HG03095 (cell line): ENCODE data around the gene KRT28.

Experiments
- ATAC-seq: cut with Tn5 transposase; IDR thresholded peaks from one replicate; pipeline ENCODE4 v1.9.1; 2021; ENCODE audit warnings: moderate library complexity; ENCODE audit not compliant: unreplicated experiment

The KRT28 gene, protein sequence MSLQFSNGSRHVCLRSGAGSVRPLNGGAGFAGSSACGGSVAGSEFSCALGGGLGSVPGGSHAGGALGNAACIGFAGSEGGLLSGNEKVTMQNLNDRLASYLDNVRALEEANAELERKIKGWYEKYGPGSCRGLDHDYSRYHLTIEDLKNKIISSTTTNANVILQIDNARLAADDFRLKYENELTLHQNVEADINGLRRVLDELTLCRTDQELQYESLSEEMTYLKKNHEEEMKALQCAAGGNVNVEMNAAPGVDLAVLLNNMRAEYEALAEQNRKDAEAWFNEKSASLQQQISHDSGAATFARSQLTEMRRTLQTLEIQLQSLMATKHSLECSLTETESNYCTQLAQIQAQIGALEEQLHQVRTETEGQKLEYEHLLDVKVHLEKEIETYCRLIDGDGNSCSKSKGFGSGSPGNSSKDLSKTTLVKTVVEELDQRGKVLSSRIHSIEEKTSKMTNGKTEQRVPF

DNA sequence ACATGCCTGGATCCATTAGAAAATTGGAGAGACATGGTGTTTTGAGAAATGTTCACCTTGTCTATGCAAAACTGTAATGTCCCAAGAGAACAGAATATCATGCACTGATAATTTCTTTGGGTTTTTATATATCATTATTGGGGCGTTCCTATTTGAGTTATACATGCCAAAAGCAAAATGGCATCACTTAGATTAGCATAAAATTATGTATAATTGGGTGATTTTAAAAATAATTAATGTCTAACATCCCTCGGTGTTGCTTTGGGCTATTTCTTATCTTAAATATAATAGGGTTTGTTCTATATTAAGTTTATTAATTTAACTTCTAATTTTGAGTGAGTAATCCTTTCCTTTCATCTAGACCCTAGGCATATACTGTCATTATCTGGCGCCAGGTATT is at the start of gene KRT28:
KRT28 (minus strand) TSS at position 101 of the 400 bp plus-strand sequence; CDS start at position 35, 66 bp downstream.
- no peak for ATAC-seq

DNA sequence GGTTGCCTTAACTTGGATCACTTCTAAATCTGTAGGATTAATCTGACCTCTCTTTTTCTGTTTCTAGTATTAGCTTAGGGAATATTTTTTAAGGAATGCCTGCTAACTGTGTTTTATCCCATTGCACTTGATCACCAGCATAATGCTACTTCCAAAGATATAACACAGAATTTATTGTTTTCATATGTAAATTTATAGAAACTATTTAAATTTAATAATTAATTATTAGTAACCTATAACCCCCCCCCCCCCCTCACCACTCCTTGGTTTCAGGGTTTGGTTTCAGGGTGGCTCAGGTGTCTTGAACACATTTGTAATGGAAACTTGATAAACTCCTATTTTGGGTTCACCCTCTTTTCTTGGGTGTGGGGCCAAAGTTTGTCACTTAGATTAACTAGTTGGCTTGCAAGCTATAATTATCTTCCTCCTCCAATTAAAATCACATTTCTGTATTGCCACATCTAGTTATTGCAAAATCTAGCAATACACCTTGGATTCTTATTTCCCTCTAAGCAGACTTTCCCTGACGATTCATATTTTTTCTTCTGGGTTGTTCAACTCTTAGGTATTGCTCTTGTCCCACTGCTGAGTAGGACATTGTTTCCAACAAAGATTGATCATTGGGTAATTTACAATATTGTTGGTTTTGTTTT is 49.0 kb upstream of the KRT28 start:
- ATAC-seq = no peak

DNA sequence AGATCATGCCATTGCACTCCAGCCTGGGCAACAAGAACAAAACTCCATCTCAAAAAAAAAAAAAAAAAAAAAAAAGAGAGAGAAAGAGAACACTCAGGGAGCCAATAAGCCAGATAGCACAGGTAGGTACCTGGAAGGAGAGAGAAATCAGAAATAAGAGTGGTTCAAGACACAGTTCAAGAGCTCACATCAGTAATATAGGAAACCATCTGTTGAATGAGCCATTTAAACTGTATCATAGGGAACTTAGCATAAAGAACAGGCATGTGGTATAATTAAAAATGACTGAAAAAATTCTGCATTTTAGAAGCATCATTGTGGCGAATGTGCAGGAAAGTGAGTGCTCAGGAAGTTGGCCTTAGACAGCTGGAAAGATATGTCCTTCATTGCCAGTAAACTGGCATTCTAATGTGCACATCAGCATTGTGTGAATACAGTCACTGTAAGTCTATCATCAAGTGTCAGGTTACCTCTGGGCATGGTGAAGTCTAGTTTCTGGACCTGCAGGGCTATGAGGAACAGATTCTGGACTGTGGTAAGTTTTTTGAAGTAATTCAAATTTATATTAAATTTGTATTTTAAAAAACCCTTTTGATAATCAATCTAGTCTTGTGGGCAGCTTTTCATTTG is 46.9 kb upstream of the KRT28 start:
- ATAC-seq = no peak

DNA sequence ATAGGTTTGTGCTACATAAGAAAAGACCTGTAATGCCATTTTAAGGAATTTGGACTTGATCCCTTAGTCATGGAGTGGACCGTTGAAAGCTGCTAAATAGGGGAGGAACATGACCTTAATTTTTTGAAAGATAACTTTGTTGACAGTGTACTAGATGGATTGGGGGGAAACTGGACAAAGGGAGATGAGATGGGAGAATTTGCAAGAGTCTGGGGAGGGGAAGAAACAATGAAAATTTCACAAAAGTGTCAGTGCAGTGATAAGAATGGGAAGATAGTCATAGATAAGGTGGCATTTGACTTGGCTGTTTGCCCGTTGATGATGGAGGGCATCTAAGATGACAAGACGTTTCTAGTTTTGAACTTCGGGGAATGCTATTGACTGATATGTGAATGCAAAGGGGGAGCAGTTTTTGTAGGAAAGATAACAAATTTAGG is 44.9 kb upstream of the KRT28 start:
- no peak for ATAC-seq

DNA sequence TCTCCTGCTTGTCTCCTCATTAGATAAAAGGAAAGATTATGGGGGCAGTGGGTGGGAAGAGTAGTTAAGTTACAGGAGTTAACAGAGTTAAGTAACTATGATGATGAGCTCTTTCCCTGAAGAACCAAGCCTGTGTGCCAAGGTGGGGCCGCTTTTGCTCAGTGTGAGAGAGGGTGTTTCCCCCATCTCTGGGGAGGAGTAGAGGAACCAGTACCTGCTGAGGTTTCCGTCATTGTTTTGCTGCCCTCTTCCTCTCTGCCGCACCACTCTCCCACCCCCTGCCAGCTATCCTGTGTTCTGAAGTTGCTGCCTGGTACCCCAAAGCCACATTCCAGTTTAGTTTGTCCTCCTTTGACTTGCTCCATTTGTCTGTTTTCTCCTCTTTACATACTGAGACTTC is 43.5 kb upstream of the KRT28 start:
- no peak for ATAC-seq

DNA sequence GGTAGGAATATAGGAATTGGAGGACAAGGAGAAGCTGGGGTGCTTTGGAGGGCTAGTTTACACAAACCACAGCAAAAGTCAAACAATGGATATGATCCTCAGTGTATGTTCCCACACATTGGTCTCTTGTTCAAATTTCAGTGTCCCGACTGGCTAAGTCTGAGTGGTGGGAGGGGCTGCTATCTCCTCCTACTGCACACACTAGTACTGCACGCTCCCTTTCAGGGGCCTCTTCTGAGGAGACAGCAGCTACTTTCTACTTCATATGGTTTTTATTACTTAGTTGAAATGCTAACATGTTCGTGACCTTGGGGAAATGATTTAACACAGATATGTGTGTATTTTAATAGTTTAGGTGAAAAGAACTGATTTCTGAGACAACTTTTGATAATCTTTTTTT is 41.5 kb upstream of the KRT28 start:
- no peak for ATAC-seq

DNA sequence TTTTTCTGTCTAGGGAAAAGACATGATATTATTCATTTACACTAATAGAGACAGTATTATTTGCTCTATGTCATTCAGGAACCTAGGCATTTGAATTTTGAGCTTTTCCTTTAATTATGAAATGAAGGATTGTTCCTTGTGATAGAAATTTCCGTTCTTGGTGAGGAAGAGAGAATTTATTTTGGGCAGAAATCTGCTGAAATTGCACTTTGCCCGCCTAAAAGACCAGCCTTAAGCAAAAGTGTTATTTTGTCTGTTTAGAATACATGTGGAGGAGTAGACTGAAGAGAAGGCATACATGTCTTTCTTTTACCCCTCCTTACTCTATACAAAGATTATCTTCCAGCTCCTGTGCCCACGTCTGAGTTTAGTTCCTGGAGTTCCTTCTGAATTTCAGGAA is 39.4 kb upstream of the KRT28 start:
- no peak for ATAC-seq

DNA sequence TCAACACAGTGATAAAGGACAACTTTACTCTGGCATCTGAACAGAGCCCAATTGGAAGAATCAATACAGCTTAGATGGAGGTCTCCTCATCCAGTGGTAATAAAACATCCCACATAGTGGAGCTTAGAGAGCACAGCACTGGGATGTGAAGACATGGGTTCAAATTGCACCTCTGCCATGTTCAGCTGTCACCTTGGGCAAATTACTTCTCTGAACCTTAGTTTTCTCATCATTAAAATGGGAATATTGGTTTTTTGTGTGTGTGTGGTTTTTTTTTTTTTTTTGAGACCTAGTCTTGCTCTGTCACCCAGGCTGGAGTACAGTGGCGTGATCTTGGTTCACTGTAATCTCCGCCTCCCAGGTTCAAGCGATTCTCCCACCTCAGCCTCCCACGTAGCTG is 36.3 kb upstream of the KRT28 start:
- no peak for ATAC-seq

DNA sequence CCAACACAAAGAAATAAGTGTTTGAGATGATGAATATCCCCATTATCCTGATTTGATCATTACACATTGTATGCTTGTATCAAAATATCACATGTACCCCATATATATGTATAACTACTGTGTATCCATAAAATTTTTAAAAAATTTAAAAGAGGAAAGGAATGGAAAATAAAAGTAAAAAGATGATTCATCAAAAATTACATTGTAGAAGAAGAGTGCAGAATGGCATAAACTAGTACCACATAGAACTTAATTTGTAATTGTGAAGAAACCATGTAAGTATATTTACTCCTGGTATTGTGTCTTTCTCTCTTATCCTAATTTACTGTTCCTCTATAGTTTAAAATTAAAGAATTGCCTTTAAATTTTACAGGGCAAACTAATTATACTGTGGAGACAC is 34.1 kb upstream of the KRT28 start:
- no peak for ATAC-seq

DNA sequence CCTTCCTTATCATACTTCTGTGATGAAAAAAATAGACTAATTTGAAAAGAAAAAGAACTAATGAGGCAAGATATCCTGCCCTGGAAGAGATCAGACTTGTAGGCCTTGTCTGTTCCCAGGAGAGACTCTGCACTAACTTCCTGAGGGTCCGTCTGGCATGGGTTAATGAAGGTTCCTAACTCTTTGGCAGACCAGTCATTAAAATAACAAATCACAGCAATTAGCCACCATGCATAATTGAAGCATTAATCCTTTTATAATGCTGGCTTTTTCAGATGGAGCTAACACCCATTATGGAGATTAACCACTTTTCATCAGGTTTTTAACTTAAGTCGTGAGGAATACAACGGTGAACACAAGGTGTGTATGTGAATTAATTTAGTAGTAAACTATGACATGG is 33.1 kb upstream of the KRT28 start:
- ATAC-seq = no peak

DNA sequence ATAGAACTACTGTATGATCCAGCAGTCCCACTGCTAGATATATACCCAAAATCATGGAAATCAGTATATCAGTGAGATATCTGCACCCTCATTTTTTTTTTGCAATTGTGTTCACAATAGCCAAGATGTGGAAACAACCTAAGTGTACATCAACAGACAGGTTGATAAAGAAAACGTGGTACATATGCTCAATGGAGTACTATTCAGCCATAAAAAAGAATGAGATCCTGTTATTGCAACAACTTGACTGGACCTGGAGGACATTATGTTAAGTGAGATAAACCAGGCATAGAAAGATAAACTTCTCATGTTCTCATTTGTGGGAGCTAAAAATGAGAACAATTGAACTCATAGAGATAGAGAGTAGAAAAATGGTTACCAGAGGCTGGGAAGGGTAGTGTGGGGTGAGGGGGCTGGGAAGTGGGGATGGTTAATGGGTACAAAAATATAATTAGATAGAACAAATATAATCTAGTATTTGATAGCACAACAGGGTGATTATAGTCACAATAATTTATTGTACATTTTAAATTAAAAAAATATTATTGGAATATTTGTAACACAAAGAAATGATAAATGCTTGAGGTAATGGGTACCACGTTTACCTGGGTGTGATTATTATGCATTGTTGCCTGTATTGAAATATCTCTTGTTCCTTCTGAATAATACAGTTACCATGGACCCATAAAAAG is 30.5 kb upstream of the KRT28 start:
- no peak for ATAC-seq

DNA sequence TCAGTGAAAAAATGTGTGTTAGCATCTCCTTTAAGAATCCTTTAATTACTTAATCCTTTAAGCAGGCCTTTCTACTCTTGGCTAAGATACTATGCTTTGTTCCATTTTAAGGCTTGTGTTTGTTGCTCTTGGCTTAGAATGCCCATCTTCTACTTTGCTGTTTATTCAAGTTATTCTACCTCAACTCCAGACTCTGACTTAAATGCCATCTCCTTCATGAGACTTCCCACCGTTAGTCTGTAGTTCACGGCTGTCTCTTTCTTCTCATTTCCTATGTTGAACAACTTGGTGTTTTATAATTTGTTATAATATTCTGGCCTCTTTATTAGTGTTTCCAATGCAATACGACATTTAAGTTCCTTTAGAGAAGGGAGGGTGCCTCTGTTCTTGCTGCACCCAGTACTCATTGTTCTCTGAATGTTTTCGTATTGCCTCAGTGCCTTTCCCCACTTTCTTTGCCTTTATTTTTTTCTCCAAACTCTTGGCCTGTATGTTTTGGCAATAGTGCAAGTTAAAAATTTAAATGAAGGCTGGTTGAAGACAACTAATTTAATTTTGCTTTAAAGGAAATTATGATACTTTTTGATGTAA is 28.8 kb upstream of the KRT28 start:
- ATAC-seq = no peak

DNA sequence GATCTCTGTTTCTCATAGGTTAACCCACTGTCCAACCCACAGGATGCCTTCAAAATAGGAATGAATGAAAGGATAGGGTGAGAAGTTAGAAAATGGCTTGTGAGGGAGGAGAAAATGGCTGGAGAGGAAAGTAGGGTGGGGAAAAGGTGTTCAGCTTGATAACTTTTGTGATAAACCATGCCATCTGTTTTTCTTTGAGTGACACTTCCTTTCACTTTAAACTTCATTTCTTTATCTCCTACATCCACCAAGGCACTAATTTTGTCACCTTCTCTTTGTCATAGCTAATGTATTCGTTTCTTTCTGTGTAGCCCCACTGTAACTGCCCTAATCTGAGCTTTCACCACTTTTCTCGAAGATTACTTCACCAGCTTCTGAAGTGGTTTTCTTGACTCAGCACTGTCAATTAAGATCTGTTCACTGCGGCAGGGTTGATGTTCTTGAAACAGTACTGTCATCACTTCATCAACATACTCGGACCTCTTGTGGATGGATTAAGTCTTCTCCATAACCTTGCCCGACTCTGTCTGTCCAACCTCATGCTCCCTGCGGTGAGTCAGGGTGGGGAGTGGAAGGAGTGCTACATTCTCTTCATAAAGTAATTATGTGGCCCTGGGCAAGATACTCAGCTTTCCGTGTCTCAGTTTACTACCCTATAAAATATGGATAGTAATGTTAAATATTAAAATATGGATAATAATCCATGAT is 28.1 kb upstream of the KRT28 start:
- ATAC-seq = no peak

DNA sequence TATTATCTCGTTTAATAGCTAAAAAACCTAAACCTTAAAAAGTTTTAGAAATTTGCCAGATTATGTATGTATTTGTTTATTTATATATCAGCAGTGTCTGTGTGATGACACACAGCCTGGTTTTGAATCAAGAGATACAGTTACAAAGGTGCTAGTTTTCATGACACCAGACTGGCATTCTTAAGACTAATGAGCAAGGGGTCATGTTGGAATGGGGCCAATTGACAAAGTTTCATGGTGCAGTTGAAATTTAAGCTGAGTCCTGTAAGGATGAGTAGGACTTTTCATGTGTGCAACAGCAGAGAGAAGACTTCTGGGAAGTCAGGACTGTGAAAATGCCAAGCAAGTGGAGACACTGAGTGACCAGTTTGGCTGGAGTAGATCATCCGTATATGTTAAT is 25.8 kb upstream of the KRT28 start:
- ATAC-seq = no peak

DNA sequence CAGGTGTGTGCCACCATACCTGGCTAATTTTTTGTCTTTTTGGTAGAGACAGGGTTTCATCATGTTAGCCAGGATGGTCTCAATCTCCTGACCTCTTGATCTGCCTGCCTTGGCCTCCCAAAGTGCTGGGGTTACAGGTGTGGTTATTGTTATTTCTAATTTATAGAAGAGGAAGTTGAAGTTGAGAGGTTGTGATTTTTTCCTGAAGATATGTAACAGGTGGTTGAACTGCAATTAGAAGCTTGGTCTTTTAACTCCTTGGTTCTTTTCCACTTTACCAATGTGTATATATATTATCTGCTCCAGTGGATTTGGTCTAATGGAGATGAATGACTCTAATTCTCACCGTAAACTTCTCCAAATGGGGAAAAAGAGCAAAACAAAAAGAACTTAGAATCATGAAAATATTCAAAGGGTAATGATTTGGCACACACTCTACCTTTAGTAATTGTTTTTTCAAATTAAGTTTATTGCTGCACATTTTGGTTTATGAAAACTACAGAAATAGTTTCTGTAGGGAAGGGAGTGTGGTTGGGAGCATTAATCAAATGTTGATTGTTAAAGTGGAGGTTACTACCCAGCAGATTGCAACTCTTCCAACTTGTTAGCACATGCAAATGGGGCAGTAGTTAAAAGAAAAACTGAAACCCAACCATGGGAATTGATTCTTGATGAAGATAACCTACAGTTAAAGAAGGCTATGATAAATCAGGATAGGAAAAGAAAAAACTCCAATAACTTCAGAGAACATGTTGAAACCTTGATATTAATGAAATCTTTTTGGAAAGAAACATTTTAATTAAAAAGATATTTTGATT is 24.5 kb upstream of the KRT28 start:
- no peak for ATAC-seq

DNA sequence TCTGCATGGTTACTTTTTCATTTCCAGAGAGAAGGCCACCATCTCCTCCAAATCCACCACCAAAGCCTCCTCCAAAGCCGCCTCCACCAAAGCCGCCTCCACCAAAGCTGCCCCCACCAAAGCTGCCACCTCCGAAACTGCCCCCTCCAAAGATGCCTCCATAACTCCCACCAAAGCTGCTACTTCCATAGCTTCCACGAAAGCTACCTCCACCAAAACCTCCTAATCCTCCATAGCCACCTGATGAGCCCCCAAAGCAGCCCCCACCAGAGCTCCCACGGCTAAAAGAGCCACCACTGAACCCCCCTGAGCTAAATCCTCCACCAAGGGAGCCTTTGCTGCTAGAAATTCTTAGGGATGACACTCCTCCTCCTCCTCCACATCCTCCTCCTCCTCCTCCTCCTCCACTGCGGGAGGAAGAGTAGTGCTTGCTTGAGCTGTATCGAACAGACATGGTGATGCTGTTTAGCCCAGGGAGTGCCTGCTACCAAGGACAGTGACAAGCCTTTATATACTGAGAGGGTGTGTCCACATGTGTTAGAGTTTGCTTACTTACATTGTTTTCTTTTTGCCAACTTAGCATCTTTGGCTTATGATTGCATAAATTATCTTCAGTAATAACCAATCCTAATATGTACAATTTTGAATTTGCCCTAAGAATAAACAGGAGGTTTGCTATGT is 22.5 kb upstream of the KRT28 start, which contains the start of gene KRT10:
KRT10 (minus strand) TSS at position 483 of the 681 bp plus-strand sequence; CDS start at position 454, 29 bp downstream.
- no peak for ATAC-seq

DNA sequence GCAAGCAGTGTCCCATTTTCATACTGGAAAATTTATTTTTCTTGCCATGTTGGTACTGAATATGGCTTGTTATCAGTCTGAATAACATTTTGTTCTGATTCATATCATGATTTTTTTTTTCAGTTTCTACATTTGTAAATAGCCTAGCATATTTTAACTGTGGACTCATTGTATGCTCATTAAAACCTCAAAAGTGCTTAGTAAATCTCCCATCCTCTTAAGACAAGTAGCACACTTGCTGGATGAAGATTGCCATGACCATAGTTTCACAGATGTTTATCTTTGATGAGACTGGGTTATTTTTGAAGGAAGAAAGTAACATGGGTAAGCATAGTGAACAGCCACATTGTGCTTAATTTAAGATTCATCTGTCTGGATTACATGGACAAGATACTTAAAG is 21.8 kb upstream of the KRT28 start:
- no peak for ATAC-seq

DNA sequence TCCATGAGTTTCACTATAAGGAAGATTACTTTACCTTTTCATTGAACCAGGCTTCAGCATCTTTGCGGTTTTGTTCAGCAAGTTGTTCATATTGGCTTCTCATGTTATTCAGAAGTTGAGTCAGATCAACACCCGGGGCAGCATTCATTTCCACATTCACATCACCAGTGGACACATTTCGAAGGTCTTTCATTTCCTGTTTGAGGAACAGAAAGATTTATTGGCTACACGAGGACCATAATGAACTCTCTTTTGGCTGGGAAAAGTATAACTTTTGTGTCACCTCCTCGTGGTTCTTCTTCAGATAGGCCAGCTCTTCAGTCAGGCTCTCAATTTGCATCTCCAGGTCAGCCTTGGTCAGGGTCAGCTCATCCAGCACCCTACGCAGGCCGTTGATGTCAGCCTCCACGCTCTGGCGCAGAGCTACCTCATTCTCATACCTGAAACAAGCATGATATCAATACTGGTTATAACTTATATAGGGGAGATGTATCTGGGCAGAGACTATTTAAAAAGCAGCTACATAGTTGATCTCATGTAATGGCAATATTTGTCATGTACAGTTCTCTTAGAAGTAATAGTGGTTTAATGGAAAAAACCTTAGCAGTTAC is 20.6 kb upstream of the KRT28 start:
- ATAC-seq = no peak
